H9 (cell line): ENCODE measurements around the gene FLT3LG. TPM values are rescaled to one million over a fixed set of nuclear protein-coding genes. Genes with fewer than 3 reads are reported as not detected.

ENCODE experiments used
- DNase-seq: peaks from one replicate; pipeline ENCODE4 v3.0.0-alpha.2; 2017
- H2AFZ ChIP-seq: one replicate; pipeline ENCODE4 v1.6.1; 2013; ENCODE audit warnings: mild to moderate bottlenecking, low read length, control low read depth, moderate library complexity
- H2AK5ac ChIP-seq: 2 replicates; pipeline ENCODE4 v1.6.1; 2013; ENCODE audit warnings: low read length, control low read depth, mixed read lengths; ENCODE audit not compliant: insufficient read length
- H2BK120ac ChIP-seq: one replicate; pipeline ENCODE4 v1.6.1; 2013; ENCODE audit warnings: low read depth, mild to moderate bottlenecking, low read length, control low read depth, inconsistent platforms; ENCODE audit not compliant: poor library complexity, severe bottlenecking
- H2BK12ac ChIP-seq: 2 replicates; pipeline ENCODE4 v1.6.1; 2013; ENCODE audit warnings: low read length, control low read depth, mixed read lengths, low read depth; ENCODE audit not compliant: insufficient read length
- H2BK15ac ChIP-seq: 2 replicates; pipeline ENCODE4 v1.6.1; 2013; ENCODE audit warnings: low read depth, low read length, control low read depth
- H2BK20ac ChIP-seq: one replicate; pipeline ENCODE4 v1.6.1; 2013; ENCODE audit warnings: low read depth, mild to moderate bottlenecking, low read length, control low read depth, inconsistent platforms; ENCODE audit not compliant: poor library complexity, severe bottlenecking
- H2BK5ac ChIP-seq: 2 replicates; pipeline ENCODE4 v1.6.1; 2013; ENCODE audit warnings: low read length, control low read depth, mixed read lengths; ENCODE audit not compliant: insufficient read length
- H3K14ac ChIP-seq: 2 replicates; pipeline ENCODE4 v1.6.1; 2013; ENCODE audit warnings: low read length, control low read depth; ENCODE audit not compliant: insufficient read depth
- H3K18ac ChIP-seq: 2 replicates; pipeline ENCODE4 v1.6.1; 2013; ENCODE audit warnings: low read depth, mild to moderate bottlenecking, mixed read lengths, low read length, control low read depth; ENCODE audit not compliant: insufficient read length
- H3K23ac ChIP-seq: 2 replicates; pipeline ENCODE4 v1.6.1; 2013; ENCODE audit warnings: low read length, control low read depth, mixed read lengths, low read depth; ENCODE audit not compliant: insufficient read length
- H3K23me2 ChIP-seq: 2 replicates; pipeline ENCODE4 v1.6.1; 2013; ENCODE audit warnings: low read depth, mild to moderate bottlenecking, mixed read lengths, low read length, control low read depth; ENCODE audit not compliant: insufficient read length, poor library complexity, severe bottlenecking
- H3K27ac ChIP-seq: 2 replicates; pipeline ENCODE4 v1.5.1; 2013; ENCODE audit warnings: low read length, control low read depth, mixed read lengths, low read depth; ENCODE audit not compliant: insufficient read length
- H3K27me3 ChIP-seq: 2 replicates; pipeline ENCODE4 v1.6.1; 2013; ENCODE audit warnings: low read length, control low read depth, inconsistent platforms; ENCODE audit not compliant: insufficient read depth
- H3K4ac ChIP-seq: 2 replicates; pipeline ENCODE4 v1.6.1; 2013; ENCODE audit warnings: low read depth, mild to moderate bottlenecking, control low read depth, inconsistent platforms, low read length, moderate library complexity
- H3K4me1 ChIP-seq: 2 replicates; pipeline ENCODE4 v1.6.1; 2013; ENCODE audit warnings: low read length, control low read depth, inconsistent platforms; ENCODE audit not compliant: insufficient read depth
- H3K4me2 ChIP-seq: 2 replicates; pipeline ENCODE4 v1.6.1; 2013; ENCODE audit warnings: low read length, control low read depth, mixed read lengths; ENCODE audit not compliant: insufficient read length, insufficient read depth
- H3K56ac ChIP-seq: 2 replicates; pipeline ENCODE4 v1.6.1; 2013; ENCODE audit warnings: low read depth, mild to moderate bottlenecking, mixed read lengths, low read length, control low read depth; ENCODE audit not compliant: insufficient read length
- H3K79me1 ChIP-seq: 2 replicates; pipeline ENCODE4 v1.6.1; 2013; ENCODE audit warnings: low read depth, mild to moderate bottlenecking, moderate library complexity, low read length, control low read depth, inconsistent platforms; ENCODE audit not compliant: insufficient read depth, poor library complexity, severe bottlenecking
- H3K79me2 ChIP-seq: 2 replicates; pipeline ENCODE4 v1.6.1; 2013; ENCODE audit warnings: low read length, control low read depth, inconsistent platforms; ENCODE audit not compliant: insufficient read depth
- H3K9ac ChIP-seq: 2 replicates; pipeline ENCODE4 v1.6.1; 2013; ENCODE audit warnings: low read length, control low read depth, mixed read lengths; ENCODE audit not compliant: insufficient read length; ENCODE audit errors: extremely low read depth
- H3K9me3 ChIP-seq: one replicate; pipeline ENCODE4 v1.6.1; 2013; ENCODE audit warnings: low read depth, low read length, inconsistent platforms; ENCODE audit not compliant: control insufficient read depth
- H3T11ph ChIP-seq: one replicate; pipeline ENCODE4 v1.6.1; 2013; ENCODE audit warnings: mild to moderate bottlenecking, low read length, control low read depth, inconsistent platforms
- H4K20me1 ChIP-seq: one replicate; pipeline ENCODE4 v1.6.1; 2013; ENCODE audit not compliant: control insufficient read depth, insufficient read length, insufficient read depth
- H4K5ac ChIP-seq: 2 replicates; pipeline ENCODE4 v1.6.1; 2013; ENCODE audit warnings: low read depth, mild to moderate bottlenecking, mixed read lengths, low read length, control low read depth; ENCODE audit not compliant: insufficient read length
- H4K8ac ChIP-seq: replicated peaks from 2 replicates; pipeline ENCODE4 v1.6.1; 2013; ENCODE audit warnings: low read length, control low read depth, mixed read lengths, low read depth; ENCODE audit not compliant: insufficient read length
- H4K91ac ChIP-seq: 2 replicates; pipeline ENCODE4 v1.6.1; 2013; ENCODE audit warnings: low read depth, mild to moderate bottlenecking, moderate library complexity, mixed read lengths, low read length, control low read depth; ENCODE audit not compliant: insufficient read length
- H3K27ac Mint-ChIP-seq, 3 experiments: 2 replicates in 2 of 3; 3 replicates in 1 of 3; pipeline ENCODE4 v1.8.0; 2020 to 2021; ENCODE audit warnings: mixed read lengths in 3 of 3, mild to moderate bottlenecking in 1 of 3, moderate library complexity in 1 of 3
- H3K27me3 Mint-ChIP-seq: 2 replicates; pipeline ENCODE4 v1.8.0; 2021; ENCODE audit warnings: low read depth, mild to moderate bottlenecking, moderate library complexity, mixed read lengths
- H3K36me3 Mint-ChIP-seq, 3 experiments: 2 replicates in 2 of 3; 3 replicates in 1 of 3; pipeline ENCODE4 v1.8.0; 2020 to 2021; ENCODE audit warnings: low read depth in 3 of 3, mixed read lengths in 3 of 3; ENCODE audit not compliant: insufficient read depth in 1 of 3
- H3K4me1 Mint-ChIP-seq, 2 experiments: 2 replicates each; pipeline ENCODE4 v1.8.0; 2020; ENCODE audit warnings: mixed read lengths in 2 of 2
- H3K4me3 Mint-ChIP-seq, 2 experiments: 2 replicates in 1 of 2; 3 replicates in 1 of 2; pipeline ENCODE4 v1.8.0; 2020 to 2021; ENCODE audit warnings: mild to moderate bottlenecking in 2 of 2, mixed read lengths in 2 of 2, moderate library complexity in 1 of 2
- H3K9me3 Mint-ChIP-seq, 2 experiments: 2 replicates in 1 of 2; 3 replicates in 1 of 2; pipeline ENCODE4 v1.8.0; 2020; ENCODE audit warnings: mild to moderate bottlenecking in 2 of 2, mixed read lengths in 2 of 2, moderate library complexity in 1 of 2
- WGBS: extraction: QIAGEN DNeasy Blood & Tissue Kit; methylation state at CpG from one replicate; pipeline ENCODE4 v1.1.7; 2013; ENCODE audit warnings: missing lambda C conversion rate, low lambda C conversion rate, mixed read lengths; ENCODE audit not compliant: insufficient read length; ENCODE audit errors: extremely low coverage; 5-methylcytosine and 5-hydroxymethylcytosine counted together
- total RNA-seq: library from RNA; stranded (reverse); gene quantifications from 2 replicates; pipeline ENCODE4 v1.2.1, GENCODE V29; 2021
- TF ChIP-seq, protein P1 (sequence below): fragments of 200-600 bp; sonication (generic); conservative IDR thresholded peaks from 3 replicates; pipeline ENCODE4 v1.8.0; 2021; ENCODE audit warnings: antibody characterized with exemption, mild to moderate bottlenecking

The FLT3LG gene
- total RNA-seq, 1 experiment from 2014 or later: 2.1 TPM

GRCh38 chr19:49486710-49487276, 12.8 kb downstream of the FLT3LG start:
- peaks cover 43% of the 10 kb centered on the region in 3 experiments for H3K36me3 Mint-ChIP-seq
- no peak overlapping the region for H2AFZ ChIP-seq
- H3T11ph ChIP-seq: no peak overlapping the region
- H3K79me1 ChIP-seq: no peaks in the 10 kb centered on the region
- H3K79me2 ChIP-seq: peaks cover 18% of the 10 kb centered on the region
- H2BK120ac ChIP-seq: no peak overlapping the region
- peaks cover 11% of the 10 kb centered on the region; the same call in 1 of the 2 replicates for H3K27me3 Mint-ChIP-seq
- TF ChIP-seq, protein P1, sequence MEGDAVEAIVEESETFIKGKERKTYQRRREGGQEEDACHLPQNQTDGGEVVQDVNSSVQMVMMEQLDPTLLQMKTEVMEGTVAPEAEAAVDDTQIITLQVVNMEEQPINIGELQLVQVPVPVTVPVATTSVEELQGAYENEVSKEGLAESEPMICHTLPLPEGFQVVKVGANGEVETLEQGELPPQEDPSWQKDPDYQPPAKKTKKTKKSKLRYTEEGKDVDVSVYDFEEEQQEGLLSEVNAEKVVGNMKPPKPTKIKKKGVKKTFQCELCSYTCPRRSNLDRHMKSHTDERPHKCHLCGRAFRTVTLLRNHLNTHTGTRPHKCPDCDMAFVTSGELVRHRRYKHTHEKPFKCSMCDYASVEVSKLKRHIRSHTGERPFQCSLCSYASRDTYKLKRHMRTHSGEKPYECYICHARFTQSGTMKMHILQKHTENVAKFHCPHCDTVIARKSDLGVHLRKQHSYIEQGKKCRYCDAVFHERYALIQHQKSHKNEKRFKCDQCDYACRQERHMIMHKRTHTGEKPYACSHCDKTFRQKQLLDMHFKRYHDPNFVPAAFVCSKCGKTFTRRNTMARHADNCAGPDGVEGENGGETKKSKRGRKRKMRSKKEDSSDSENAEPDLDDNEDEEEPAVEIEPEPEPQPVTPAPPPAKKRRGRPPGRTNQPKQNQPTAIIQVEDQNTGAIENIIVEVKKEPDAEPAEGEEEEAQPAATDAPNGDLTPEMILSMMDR: peak; percentile 34; the same call in 1 of the 3 replicates
- peaks cover 13% of the 10 kb centered on the region for H3K23me2 ChIP-seq
- H3K14ac ChIP-seq: no peak overlapping the region
- H3K4me1 ChIP-seq: no peaks in the 10 kb centered on the region
- H3K56ac ChIP-seq: no peak overlapping the region
- H3K23ac ChIP-seq: no peak overlapping the region
- peak overlapping the region; percentile 47 for H3K18ac ChIP-seq
- no peak overlapping the region for H2BK5ac ChIP-seq
- peak overlapping the region; percentile 91 to 96; a peak in 4 of 5 replicates for H3K4me3 Mint-ChIP-seq
- H4K20me1 ChIP-seq: no peaks in the 10 kb centered on the region
- no peak for DNase-seq
- H4K8ac ChIP-seq: no peak overlapping the region
- H3K4me1 Mint-ChIP-seq: peaks cover 13 to 20% of the 10 kb centered on the region in 2 experiments
- H4K5ac ChIP-seq: no peak overlapping the region
- no peak overlapping the region for H3K4me2 ChIP-seq
- H3K27ac ChIP-seq: no peak overlapping the region
- no peak overlapping the region for H3K4ac ChIP-seq
- WGBS: no CpG with 5 or more reads among the region's 23 CpGs
- H3K27me3 ChIP-seq: no peaks in the 10 kb centered on the region
- no peak overlapping the region for H2BK12ac ChIP-seq
- peak overlapping the region in 1 of 3 experiments; percentile 100; a peak in 1 of 7 replicates for H3K27ac Mint-ChIP-seq
- H4K91ac ChIP-seq: no peak overlapping the region
- no peak overlapping the region for H2AK5ac ChIP-seq
- no peak overlapping the region for H2BK15ac ChIP-seq
- H2BK20ac ChIP-seq: no peak overlapping the region
- H3K9ac ChIP-seq: no peak overlapping the region
- no peaks in the 10 kb centered on the region for H3K9me3 ChIP-seq
- peaks cover 12 to 14% of the 10 kb centered on the region in 2 experiments; a peak in 4 of 5 replicates for H3K9me3 Mint-ChIP-seq
